Rectal smooth muscle tissue (tissue), 1 donor: ENCODE data around the gene ELOF1.
A peak's percentile ranks its signal among the peaks of the same experiment; 100 is the strongest.
"Not testable (repeated sequence)": the region's sequence is repeated elsewhere in the genome, so short reads cannot be mapped to it uniquely, and the experiment has no call there.

Experiments used
- H3K27ac ChIP-seq: one replicate; pipeline ENCODE4 v1.7.0; 2013; ENCODE audit warnings: low read depth, low read length, inconsistent platforms
- H3K27me3 ChIP-seq: one replicate; pipeline ENCODE4 v1.7.0; 2013; ENCODE audit warnings: low read length; ENCODE audit not compliant: control insufficient read depth, insufficient read depth
- H3K36me3 ChIP-seq: one replicate; pipeline ENCODE4 v1.7.0; 2013; ENCODE audit warnings: low read length; ENCODE audit not compliant: control insufficient read depth, insufficient read depth
- H3K4me1 ChIP-seq: one replicate; pipeline ENCODE4 v1.7.0; 2013; ENCODE audit warnings: low read length; ENCODE audit not compliant: control insufficient read depth, insufficient read depth
- H3K4me3 ChIP-seq: one replicate; pipeline ENCODE4 v1.7.0; 2013; ENCODE audit warnings: low read length
- H3K9ac ChIP-seq: one replicate; pipeline ENCODE4 v1.7.0; 2013; ENCODE audit warnings: low read length

The ELOF1 gene

DNA sequence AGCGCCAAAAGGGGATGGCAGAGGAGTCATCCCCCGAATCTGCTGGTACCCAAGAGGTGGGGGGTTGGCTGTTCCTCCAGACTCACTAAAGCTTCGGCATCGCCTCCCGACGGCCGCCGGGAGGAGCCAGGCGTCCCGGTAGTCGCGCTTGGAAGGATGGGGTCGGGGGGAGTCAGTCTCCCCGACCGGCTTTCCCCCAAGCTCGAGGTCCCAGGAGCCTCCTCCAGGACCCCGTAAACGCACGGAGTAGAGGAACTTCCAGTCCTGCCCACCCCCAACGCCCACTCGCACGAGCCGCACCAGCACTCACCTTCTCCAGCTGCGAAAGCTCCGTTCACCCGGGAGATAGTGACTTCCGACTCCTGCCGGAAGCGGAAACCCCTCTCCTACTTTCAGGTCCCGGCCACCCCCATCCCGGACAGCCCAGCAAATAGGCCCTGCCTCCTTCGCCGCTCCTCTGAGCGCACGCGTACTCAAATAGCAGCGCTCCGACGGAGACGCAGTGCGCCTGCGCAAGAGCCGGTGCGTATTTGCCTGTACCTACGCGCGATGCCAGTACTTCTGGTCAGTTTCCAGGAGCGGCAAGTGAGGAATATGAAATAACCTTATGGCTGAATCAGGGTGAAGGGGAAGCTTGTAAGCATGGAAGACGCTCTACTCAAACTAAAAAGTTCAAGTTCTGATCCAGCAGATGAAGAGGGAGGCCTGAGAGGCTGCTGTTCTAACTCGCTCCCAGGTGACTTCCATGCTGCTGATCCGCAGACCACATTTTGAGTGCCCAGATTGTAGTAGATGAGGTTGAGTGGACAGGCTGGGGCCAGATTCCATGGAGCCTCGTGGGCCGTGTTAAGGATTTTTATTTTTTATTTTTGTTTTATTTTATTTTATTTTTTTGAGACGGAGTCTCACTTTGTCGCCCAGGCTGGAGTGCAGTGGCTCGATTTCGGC lies at the start of gene ELOF1:
Gene ELOF1, minus strand, starts transcription at position 350 of the 948 bp plus-strand sequence. CDS start 4,883 bp downstream, outside the sequence.
- Histone ChIP-seq H3K9ac (peak within 1 kb of the TSS; percentile 16), H3K4me1 (peaks cover 5% of the 10 kb centered on the region), H3K27me3 (no peaks in the 10 kb centered on the region), H3K4me3 (peak within 1 kb of the TSS; percentile 79), H3K27ac (peak within 1 kb of the TSS; percentile 50), H3K36me3 (peaks cover 7% of the 10 kb centered on the region)

DNA sequence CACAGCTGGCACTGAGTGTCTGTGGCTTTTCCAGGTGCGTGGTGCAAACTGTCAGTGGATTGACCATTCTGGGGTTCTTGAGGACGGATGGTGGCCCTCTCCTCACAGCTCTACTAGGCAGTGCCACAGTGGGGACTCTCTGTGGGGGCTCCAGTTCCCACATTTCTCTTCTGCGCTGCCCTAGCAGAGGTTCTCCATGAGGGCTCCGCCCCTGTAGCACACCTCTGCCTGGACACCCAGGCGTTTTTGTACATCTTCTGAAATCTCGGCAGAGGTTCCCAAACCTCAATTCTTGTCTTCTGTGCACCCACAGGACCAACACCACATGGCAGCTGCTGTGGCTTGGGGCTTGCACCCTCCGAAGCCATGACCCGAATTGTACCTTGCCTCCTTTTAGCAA lies 47.5 kb upstream of the ELOF1 start:
- H3K27ac ChIP-seq, result no peak overlapping the region
- H3K4me3 ChIP-seq, result no peak overlapping the region
- H3K9ac ChIP-seq, result no peak overlapping the region
- no peaks in the 10 kb centered on the region for H3K4me1 ChIP-seq
- H3K36me3 ChIP-seq, result peaks cover 4% of the 10 kb centered on the region
- H3K27me3 ChIP-seq, result no peaks in the 10 kb centered on the region

DNA sequence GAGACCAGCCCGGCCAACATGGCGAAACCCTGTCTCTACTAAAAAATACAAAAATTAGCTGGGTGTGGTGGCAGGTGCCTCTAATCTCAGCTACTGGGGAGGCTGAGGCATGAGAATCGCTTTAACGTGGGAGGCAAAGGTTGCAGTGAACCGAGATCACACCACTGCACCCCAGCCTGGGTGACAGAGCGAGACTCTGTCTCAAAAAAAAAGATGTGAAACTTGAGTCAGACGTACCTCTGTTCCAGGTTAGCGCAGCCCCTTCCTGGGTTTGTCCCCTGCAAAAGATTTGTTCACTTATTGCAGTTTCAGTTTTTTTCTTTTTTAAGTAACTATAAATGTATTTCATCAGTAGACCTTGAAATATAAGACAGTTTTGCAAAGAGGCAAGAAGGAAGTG lies 40.7 kb upstream of the ELOF1 start:
- H3K27me3 ChIP-seq, H3K27ac ChIP-seq, H3K9ac ChIP-seq, H3K4me1 ChIP-seq, H3K4me3 ChIP-seq, H3K36me3 ChIP-seq: not testable (repeated sequence)

DNA sequence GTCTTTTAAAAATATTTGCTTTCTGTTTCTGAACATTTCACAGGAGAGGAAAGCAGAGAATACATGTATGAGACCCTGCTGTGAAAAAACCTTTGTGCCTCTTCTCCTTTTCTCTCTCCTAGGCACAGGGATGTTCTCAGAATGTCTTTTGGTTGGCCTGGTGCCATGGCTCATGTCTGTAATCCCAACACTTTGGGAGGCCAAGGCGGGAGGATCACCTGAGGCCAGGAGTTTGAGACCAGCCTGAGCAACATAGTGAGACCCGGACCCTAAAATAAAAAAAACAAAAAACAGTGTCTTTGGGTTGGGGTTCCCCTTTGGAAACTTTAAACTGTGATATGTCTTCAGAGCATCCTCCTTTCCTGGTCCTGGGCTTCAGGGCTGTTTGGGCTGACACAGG lies 39.7 kb upstream of the ELOF1 start:
- H3K27me3 ChIP-seq, result no peaks in the 10 kb centered on the region
- no peak overlapping the region for H3K27ac ChIP-seq
- no peak overlapping the region for H3K9ac ChIP-seq
- H3K36me3 ChIP-seq, result no peaks in the 10 kb centered on the region
- H3K4me3 ChIP-seq, result no peak overlapping the region
- peaks cover 4% of the 10 kb centered on the region for H3K4me1 ChIP-seq

DNA sequence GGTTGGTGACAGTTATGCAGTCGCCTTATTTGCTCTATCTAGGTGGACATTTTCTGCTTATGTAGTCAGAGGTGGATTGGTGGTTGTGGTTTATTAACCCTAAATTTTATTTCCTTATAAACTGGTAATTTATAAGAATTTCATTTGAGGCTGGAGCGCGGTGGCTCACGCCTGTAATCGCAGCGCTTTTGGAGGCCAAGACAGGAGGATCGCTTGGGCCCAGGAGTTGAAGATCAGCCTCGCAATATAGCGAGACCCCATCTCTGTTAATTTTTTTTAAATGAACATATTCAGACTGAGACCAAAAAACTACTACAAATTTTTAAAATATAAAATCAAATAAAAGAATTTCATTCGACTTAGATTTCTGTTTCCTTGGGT lies 39.1 kb upstream of the ELOF1 start:
- peak overlapping the region; percentile 99 for H3K9ac ChIP-seq
- H3K36me3 ChIP-seq, result no peaks in the 10 kb centered on the region
- peak overlapping the region; percentile 99 for H3K4me3 ChIP-seq
- H3K4me1 ChIP-seq, result peaks cover 4% of the 10 kb centered on the region
- no peaks in the 10 kb centered on the region for H3K27me3 ChIP-seq
- peak overlapping the region; percentile 98 for H3K27ac ChIP-seq

DNA sequence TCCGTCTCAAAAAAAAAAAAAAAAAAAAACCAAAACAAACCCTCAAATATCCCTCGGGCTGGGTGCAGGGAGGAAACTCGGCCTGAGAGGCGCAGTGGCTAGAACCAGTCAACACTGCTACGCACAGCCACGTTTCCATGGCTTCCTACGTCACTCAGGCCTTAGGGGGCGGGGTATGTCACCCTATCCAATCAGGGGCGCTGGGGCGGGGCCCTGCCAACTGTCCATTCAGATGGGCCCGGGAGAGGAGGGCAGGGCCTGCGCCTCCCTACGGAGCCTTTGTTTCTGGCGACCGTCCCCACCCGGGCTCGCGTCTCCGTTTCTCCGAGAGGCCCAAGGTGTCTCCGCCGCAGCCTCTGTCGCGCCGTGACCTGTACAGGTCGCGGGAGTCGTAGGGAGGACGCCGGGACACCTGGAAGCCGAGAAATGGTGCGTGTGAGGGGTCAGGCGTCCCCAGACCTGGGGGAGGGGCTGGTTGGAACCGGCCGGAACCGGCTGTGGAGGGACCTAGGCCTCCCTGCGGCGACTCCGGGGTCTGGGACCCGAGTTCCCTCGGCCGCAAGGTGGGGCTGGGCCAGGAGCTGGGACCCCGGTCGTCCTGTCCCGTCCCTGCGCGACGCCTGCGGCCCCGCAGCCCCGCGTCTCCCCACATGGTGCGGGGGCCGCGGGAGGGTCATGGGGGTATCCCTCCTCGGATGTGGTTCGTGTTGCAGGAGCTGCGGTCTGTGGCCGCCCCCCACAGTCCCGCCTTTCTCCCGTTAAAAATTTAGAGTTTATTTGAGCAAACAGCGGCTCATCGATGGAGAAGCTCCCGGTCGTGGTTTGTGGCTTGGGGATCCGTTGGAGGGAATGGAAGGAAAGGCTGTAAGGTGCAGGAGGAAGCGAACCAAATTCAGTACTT lies 38.4 kb upstream of the ELOF1 start, which contains the start of gene ZNF627:
Gene ZNF627, plus strand, starts transcription at position 282 of the 901 bp plus-strand sequence. Its CDS starts 145 bp downstream, at position 427.
- peaks cover 4% of the 10 kb centered on the region for H3K4me1 ChIP-seq
- H3K4me3 ChIP-seq, result peak within 1 kb of the TSS; percentile 99
- H3K9ac ChIP-seq, result peak within 1 kb of the TSS; percentile 99
- no peaks in the 10 kb centered on the region for H3K36me3 ChIP-seq
- peak within 1 kb of the TSS; percentile 98 for H3K27ac ChIP-seq
- H3K27me3 ChIP-seq, result no peaks in the 10 kb centered on the region

DNA sequence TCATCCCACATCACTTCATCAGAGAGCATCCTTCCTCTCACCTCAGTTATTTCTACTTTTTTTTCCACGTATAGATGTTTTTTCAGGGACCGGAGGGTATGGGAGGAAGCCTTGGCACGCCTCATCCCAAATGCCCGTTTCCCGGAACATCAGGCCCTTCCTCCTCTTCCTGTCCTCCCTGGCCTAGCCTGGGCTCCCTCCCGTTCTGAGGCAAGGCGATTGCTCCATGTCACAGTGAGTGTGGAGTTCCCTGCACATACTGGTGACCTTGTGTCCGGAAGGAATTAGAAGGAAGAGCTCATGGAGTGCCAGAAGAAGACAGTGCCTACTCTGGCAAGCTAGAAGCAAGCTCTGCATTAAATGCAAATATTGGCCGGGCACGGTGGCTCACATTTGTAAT lies 37.1 kb upstream of the ELOF1 start:
- Histone ChIP-seq H3K4me1 (peaks cover 4% of the 10 kb centered on the region), H3K36me3 (no peaks in the 10 kb centered on the region), H3K4me3 (no peak overlapping the region), H3K27me3 (no peaks in the 10 kb centered on the region), H3K27ac (no peak overlapping the region), H3K9ac (no peak overlapping the region)

DNA sequence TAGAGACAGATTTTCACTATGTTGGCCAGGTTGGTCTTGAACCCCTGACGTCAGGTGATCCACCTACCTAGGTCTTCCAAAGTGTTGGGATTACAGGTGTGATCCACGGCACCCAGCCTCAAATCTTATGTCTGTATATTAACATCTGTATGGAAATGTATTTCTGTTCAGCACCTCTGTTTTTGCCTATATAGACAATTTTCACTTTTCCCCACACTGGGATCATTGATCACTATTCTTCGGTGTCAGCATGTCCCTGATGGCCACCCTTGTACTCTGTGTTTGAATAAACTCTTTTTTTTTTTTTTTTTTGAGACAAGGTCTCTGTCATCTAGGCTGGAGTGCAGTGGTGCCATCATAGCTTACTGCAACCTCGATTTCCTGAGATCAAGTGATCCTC lies 35.1 kb upstream of the ELOF1 start:
- Histone ChIP-seq H3K27ac (no peak overlapping the region), H3K36me3 (no peaks in the 10 kb centered on the region), H3K4me1 (peaks cover 4% of the 10 kb centered on the region), H3K9ac (no peak overlapping the region), H3K4me3 (no peak overlapping the region), H3K27me3 (no peaks in the 10 kb centered on the region)

DNA sequence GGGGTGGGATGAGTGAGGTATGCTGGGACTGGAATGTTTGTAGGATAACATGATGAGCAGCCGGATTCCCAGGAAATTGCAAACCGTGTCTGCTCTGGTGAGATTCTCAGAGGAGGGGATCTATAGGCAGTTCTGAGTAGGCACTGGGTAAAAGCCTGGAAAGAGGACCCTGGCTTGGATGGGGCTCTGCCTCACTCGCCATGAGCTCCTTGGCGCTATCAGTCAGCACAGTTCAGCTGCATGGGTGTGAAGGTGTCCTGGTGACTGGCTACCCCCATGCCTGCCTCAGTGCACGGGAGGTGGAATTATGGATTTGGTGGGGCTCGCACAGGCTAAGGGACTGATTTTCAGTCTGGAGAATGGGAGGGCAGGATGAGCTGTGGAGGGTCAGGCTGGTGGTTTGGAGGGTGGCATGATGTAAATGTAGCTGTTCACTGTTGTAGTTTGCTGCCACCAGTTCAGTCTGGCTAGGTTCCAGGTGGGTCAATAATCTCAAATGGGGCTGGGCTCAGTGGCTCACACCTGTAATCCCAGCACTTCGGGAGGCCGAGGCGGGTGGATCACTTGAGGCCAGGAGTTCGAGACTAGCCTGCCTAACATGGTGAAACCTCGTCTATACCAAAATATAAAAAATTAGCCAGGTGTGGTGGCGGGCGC lies 29.1 kb upstream of the ELOF1 start:
- H3K27ac ChIP-seq, result no peak overlapping the region
- H3K9ac ChIP-seq, result no peak overlapping the region
- H3K27me3 ChIP-seq, result no peaks in the 10 kb centered on the region
- H3K4me3 ChIP-seq, result peak overlapping the region; percentile 41
- H3K36me3 ChIP-seq, result no peaks in the 10 kb centered on the region
- peaks cover 4% of the 10 kb centered on the region for H3K4me1 ChIP-seq

DNA sequence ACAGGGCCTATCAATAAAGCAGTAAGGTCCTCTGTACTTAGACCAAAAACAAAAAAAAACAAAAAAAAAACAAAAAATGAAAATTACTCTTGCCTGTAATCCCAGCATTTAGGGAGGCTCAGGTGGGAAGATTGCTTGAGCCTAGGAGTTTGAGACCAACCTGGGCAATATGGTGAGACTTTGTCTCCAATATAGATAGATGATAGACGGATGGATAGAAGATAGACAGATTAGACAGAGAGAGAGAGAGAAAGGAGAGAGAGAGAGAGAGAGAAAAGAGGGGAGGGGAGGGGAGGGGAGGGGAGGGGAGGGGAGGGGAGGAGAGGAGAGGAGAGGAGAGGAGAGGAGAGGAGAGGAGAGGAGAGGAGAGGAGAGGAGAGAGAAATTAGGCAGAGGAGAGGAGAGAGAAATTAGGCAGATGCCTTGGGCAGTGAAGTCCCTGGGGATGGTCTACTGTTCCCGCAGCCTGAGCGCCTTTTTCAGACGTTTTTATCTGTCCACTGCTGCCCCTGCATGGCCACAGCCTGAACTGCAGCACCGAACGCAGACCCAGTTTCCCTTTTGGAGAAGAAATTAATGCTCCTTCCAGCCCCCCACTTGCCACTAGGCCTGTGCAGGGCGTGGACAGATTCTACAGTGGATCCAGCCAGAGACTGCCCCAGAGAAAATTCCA lies 28.4 kb upstream of the ELOF1 start:
- no peaks in the 10 kb centered on the region for H3K27me3 ChIP-seq
- H3K36me3 ChIP-seq, result no peaks in the 10 kb centered on the region
- H3K9ac ChIP-seq, result no peak overlapping the region
- no peak overlapping the region for H3K27ac ChIP-seq
- H3K4me1 ChIP-seq, result peaks cover 4% of the 10 kb centered on the region
- peak overlapping the region; percentile 41 for H3K4me3 ChIP-seq

DNA sequence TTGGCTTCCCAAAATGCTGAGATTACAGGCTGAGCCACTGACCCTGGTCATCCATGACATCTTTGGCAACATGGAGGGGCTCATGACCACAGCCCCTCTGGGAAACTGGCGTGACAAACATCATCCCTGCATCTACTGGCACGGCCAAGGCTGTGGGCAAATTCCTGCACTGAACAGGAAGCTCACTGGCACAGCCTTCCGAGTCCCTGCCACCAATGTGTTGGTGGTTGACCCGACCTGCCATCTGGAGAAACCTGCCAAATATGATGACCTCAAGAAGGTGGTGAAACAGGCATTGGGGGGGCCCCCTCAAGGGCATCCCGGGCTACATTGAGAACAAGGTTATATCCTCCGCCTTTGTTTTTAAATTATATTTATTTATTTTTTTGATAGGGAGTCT lies 27.3 kb upstream of the ELOF1 start:
- no peaks in the 10 kb centered on the region for H3K36me3 ChIP-seq
- H3K27me3 ChIP-seq, result no peaks in the 10 kb centered on the region
- H3K4me3 ChIP-seq, result no peak overlapping the region
- H3K9ac ChIP-seq, result no peak overlapping the region
- H3K27ac ChIP-seq, result no peak overlapping the region
- H3K4me1 ChIP-seq, result peaks cover 4% of the 10 kb centered on the region
